GM12878 (cell line): ENCODE measurements around the gene KRTAP5-8. TPM values are rescaled to one million over a fixed set of nuclear protein-coding genes. Genes with fewer than 3 reads are reported as not detected.

Experiments
- ATAC-seq: fragments of 200-7000 bp; cut with Tn5 transposase; 3 replicates; pipeline ENCODE4 v1.9.1; 2020; ENCODE audit warnings: mild to moderate bottlenecking, moderate library complexity
- BruUV-seq: library from RNA; stranded (reverse); fragments of 400-500 nt; replicated peaks from 2 replicates; lab custom pipeline; 2021; lab: Mats Ljungman, UMichigan
- CTCF ChIA-PET: fragments of 300-600 bp; sonication (Branson Sonifier 250); formaldehyde crosslinking; extraction: SDS; loops from one replicate; lab custom pipeline; 2021; ENCODE audit warnings: inconsistent platforms; lab: Yijun Ruan, JAX
- POLR2A ChIA-PET: fragments of 350-600 bp; formaldehyde crosslinking; extraction: SDS; loops from one replicate; lab custom pipeline; 2021; ENCODE audit warnings: inconsistent platforms; lab: Charles Lee
- RAD21 ChIA-PET: fragments of 300-600 bp; sonication (Branson Sonifier 250); formaldehyde crosslinking; loops from one replicate; lab custom pipeline; 2023; ENCODE audit warnings: antibody characterized with exemption; ENCODE audit not compliant: unreplicated experiment; lab: Charles Lee
- SMC1A ChIA-PET: fragments of 300-600 bp; sonication (Branson Sonifier 250); formaldehyde crosslinking; loops from one replicate; lab custom pipeline; 2023; ENCODE audit not compliant: unreplicated experiment, uncharacterized antibody; lab: Charles Lee
- DNase-seq: peaks from one replicate; pipeline ENCODE4 v3.0.0-alpha.2; 2011; ENCODE audit warnings: low read depth, low spot score
- FAIRE-seq: peaks from 3 replicates; lab custom pipeline; 2011; peaks lifted over from hg19 to GRCh38; lab: Jason Lieb, UNC
- H2AFZ ChIP-seq: 2 replicates; pipeline ENCODE4 v1.6.0; 2011; ENCODE audit warnings: low read depth, low read length, control low read depth; ENCODE audit not compliant: control insufficient read depth
- H3K27ac ChIP-seq: 2 replicates; pipeline ENCODE4 v1.5.1; 2011; ENCODE audit warnings: control low read depth; ENCODE audit not compliant: control insufficient read depth, insufficient read depth
- H3K27me3 ChIP-seq, 2 experiments: replicated peaks in 1 of 2; 2 replicates each; pipeline versions ENCODE4 v1.6.0 to v1.6.1; 2011; ENCODE audit warnings: low read length in 1 of 2; ENCODE audit not compliant: control insufficient read depth in 2 of 2, insufficient read depth in 2 of 2
- H3K36me3 ChIP-seq, 2 experiments: 2 replicates each; pipeline ENCODE4 v1.5.1; 2011; ENCODE audit warnings: low read length in 1 of 2; ENCODE audit not compliant: control insufficient read depth in 2 of 2, insufficient read depth in 2 of 2
- H3K4me1 ChIP-seq: 2 replicates; pipeline ENCODE4 v1.6.1; 2011; ENCODE audit warnings: mild to moderate bottlenecking, low read length, moderate library complexity, mixed read lengths; ENCODE audit not compliant: control insufficient read depth, insufficient read depth
- H3K4me2 ChIP-seq: 2 replicates; pipeline ENCODE4 v1.6.0; 2011; ENCODE audit warnings: control low read depth; ENCODE audit not compliant: control insufficient read depth, insufficient read depth
- H3K4me3 ChIP-seq: fragments of 200-600 bp; sonication (generic); 2 replicates; pipeline ENCODE4 v1.5.1; 2016
- H3K79me2 ChIP-seq: 2 replicates; pipeline ENCODE4 v1.6.0; 2011; ENCODE audit warnings: low read length; ENCODE audit not compliant: control insufficient read depth, insufficient read depth
- H3K9ac ChIP-seq: 2 replicates; pipeline ENCODE4 v1.8.0; 2011; ENCODE audit warnings: low read length, control low read depth, mixed read lengths; ENCODE audit not compliant: control insufficient read depth, insufficient read depth
- H3K9me3 ChIP-seq: replicated peaks from 3 replicates; pipeline ENCODE4 v1.5.1; 2011; ENCODE audit warnings: mild to moderate bottlenecking, low read length; ENCODE audit not compliant: control insufficient read depth, insufficient read depth
- H4K20me1 ChIP-seq: 2 replicates; pipeline ENCODE4 v1.6.0; 2011; ENCODE audit not compliant: control insufficient read depth, insufficient read depth
- BCL3 ChIP-seq: IDR thresholded peaks from 2 replicates; pipeline ENCODE4 v1.6.1; 2011; ENCODE audit warnings: borderline replicate concordance, low read depth, mild to moderate bottlenecking, moderate library complexity, low read length; ENCODE audit not compliant: insufficient read depth, poor library complexity, severe bottlenecking
- EZH2 ChIP-seq: IDR thresholded peaks from 2 replicates; pipeline ENCODE4 v1.6.1; 2012; ENCODE audit warnings: low read depth, mild to moderate bottlenecking, control low read depth, inconsistent platforms, low read length, borderline replicate concordance; ENCODE audit not compliant: control insufficient read depth
- FOXK2 ChIP-seq: fragments of 450-650 bp; IDR thresholded peaks from 2 replicates; pipeline ENCODE4 v1.6.1; 2017; ENCODE audit warnings: mild to moderate bottlenecking, moderate library complexity
- HCFC1 ChIP-seq: fragments of 150-350 bp; IDR thresholded peaks from 2 replicates; pipeline ENCODE4 v1.6.1; 2014; ENCODE audit warnings: low read length
- IRF3 ChIP-seq: fragments of 450-650 bp; IDR thresholded peaks from 2 replicates; pipeline ENCODE4 v1.6.1; 2014; ENCODE audit warnings: mild to moderate bottlenecking
- MTA2 ChIP-seq: fragments of 450-650 bp; IDR thresholded peaks from 2 replicates; pipeline ENCODE4 v1.6.1; 2016; ENCODE audit warnings: low read depth, mild to moderate bottlenecking, moderate library complexity
- MXI1 ChIP-seq: fragments of 150-350 bp; IDR thresholded peaks from 2 replicates; pipeline ENCODE4 v1.6.1; 2011; ENCODE audit warnings: low read depth, mild to moderate bottlenecking, inconsistent platforms, low read length, improper control_type of control experiment
- MYC ChIP-seq: IDR thresholded peaks from 2 replicates; pipeline ENCODE4 v1.6.1; 2011; ENCODE audit warnings: mild to moderate bottlenecking, low read length, moderate library complexity, inconsistent platforms; ENCODE audit not compliant: insufficient read depth, insufficient replicate concordance, insufficient read length, severe bottlenecking
- PML ChIP-seq: IDR thresholded peaks from 2 replicates; pipeline ENCODE4 v1.6.1; 2012; ENCODE audit warnings: low read length, inconsistent platforms
- SMAD5 ChIP-seq: IDR thresholded peaks from 2 replicates; pipeline ENCODE4 v1.6.1; 2016; ENCODE audit warnings: antibody characterized with exemption, low read depth
- SMC3 ChIP-seq: IDR thresholded peaks from 2 replicates; pipeline ENCODE4 v1.6.1; 2011; ENCODE audit warnings: low read length, improper control_type of control experiment, borderline replicate concordance
- STAT1 ChIP-seq: fragments of 450-650 bp; conservative IDR thresholded peaks from 2 replicates; pipeline ENCODE4 v1.6.1; 2014; ENCODE audit warnings: antibody characterized with exemption, mild to moderate bottlenecking
- ZBTB11 ChIP-seq: fragments of 450-650 bp; formaldehyde crosslinking; IDR thresholded peaks from 2 replicates; pipeline ENCODE4 v1.5.0; 2022; ENCODE audit warnings: mild to moderate bottlenecking, missing genetic modification characterization
- ZNF274 ChIP-seq: IDR thresholded peaks from one replicate; pipeline ENCODE4 v1.8.0; 2011; ENCODE audit not compliant: insufficient read length, insufficient read depth
- ZNF592 ChIP-seq: fragments of 450-650 bp; IDR thresholded peaks from 2 replicates; pipeline ENCODE4 v1.6.1; 2017; ENCODE audit warnings: mild to moderate bottlenecking, moderate library complexity
- WGBS: methylation state at CpG from one replicate; pipeline ENCODE4 v1.1.6; 2016; ENCODE audit warnings: low lambda C conversion rate; ENCODE audit not compliant: insufficient replicate concordance, insufficient coverage; ENCODE audit errors: missing lambda C conversion rate; 5-methylcytosine and 5-hydroxymethylcytosine counted together
- in situ Hi-C: fragments of 300-500 bp; cut with MboI; formaldehyde crosslinking; loops from 9 replicates; pipeline ENCODE4 v1.14.3; 2018; ENCODE audit warnings: mixed read lengths
- intact Hi-C: fragments of 100-400 bp; cut with micrococcal nuclease; formaldehyde crosslinking; loops from one replicate; pipeline ENCODE4 v1.14.2; 2022; ENCODE audit not compliant: unreplicated experiment
- polyA plus RNA-seq, 11 experiments: library from polyadenylated mRNA; depleted of rRNA in 4 of 11; unstranded in 6 of 11; stranded (reverse) in 5 of 11; fragments of >200 nt; fragmentation: Nextera tagmentation in 4 of 11; fragmentation: Illumina TruSeq in 1 of 11; extraction: Ambion mirVana in 4 of 11; extraction: Trizol in 1 of 11; gene quantifications; 1 replicate in 1 of 11; 2 replicates in 10 of 11; pipeline versions ENCODE4 v1.2.1 to v1.2.3, GENCODE V29; 2011 to 2016; ENCODE audit warnings: inconsistent platforms in 2 of 11, missing spikeins in 2 of 11, low read depth in 1 of 11
- total RNA-seq, 4 experiments: library from RNA; depleted of rRNA in 3 of 4; stranded (reverse); fragments of >200 nt in 3 of 4; fragmentation: Illumina TruSeq in 1 of 4; extraction: Trizol in 1 of 4; gene quantifications; 2 replicates each; pipeline versions ENCODE4 v1.2.1 to v1.2.3, GENCODE V29; 2013 to 2021

KRTAP5-8 gene
- total and polyA plus RNA-seq, 10 of the 15 experiments (the other 5 are each of a cell fraction or from before 2014, with no cell fraction given) = 0.07 to 0.36 (median 0.13) TPM; not detected in 6

GRCh38 chr11:71498091-71498490 is 39.7 kb upstream of the KRTAP5-8 start:
- H3K4me1 ChIP-seq = no peaks in the 10 kb centered on the region
- ATAC-seq = no peak
- H3K27ac ChIP-seq = no peak overlapping the region
- ChIA-PET CTCF (no interaction called here), POLR2A (no interaction called here), SMC1A (interaction anchor here (0.5 kb wide), 1 partner anchor 19 kb away, joined by 3 read pairs; no protein-coding TSS in a partner anchor), RAD21 (no interaction called here)
- no peaks in the 10 kb centered on the region for H3K79me2 ChIP-seq
- H3K36me3 ChIP-seq = peaks cover 19 to 26% of the 10 kb centered on the region in 2 experiments
- H4K20me1 ChIP-seq = no peaks in the 10 kb centered on the region; the same call in 1 of the 2 replicates
- BruUV-seq = no TSS peak
- no peak overlapping the region for H3K4me3 ChIP-seq
- no peaks in the 10 kb centered on the region for H3K27me3 ChIP-seq
- no peak overlapping the region for H3K4me2 ChIP-seq
- DNase-seq = no peak
- H3K9me3 ChIP-seq = no peaks in the 10 kb centered on the region; the same call in 2 of the 3 replicates
- no peak for FAIRE-seq
- 97% methylated on average over 19 of the region's 19 CpGs for WGBS
- H3K9ac ChIP-seq = no peak overlapping the region
- H2AFZ ChIP-seq = no peak overlapping the region
- intact Hi-C loops (no loop called here), in situ Hi-C loops (no loop called here)
- TF ChIP-seq MTA2 = no peak
- TF ChIP-seq PML = no peak
- no peak for TF ChIP-seq BCL3
- TF ChIP-seq MXI1 = no peak
- TF ChIP-seq SMAD5 = no peak
- TF ChIP-seq SMC3 = no peak
- TF ChIP-seq MYC = no peak
- TF ChIP-seq EZH2 = no peak
- TF ChIP-seq ZBTB11 (CRISPR knock-in tag) = no peak
- TF ChIP-seq ZNF592 = no peak
- TF ChIP-seq ZNF274 = no peak
- TF ChIP-seq IRF3 = no peak
- no peak for TF ChIP-seq HCFC1
- no peak for TF ChIP-seq FOXK2
- TF ChIP-seq STAT1 = no peak
